ENCODE results near the gene SCMH1. TPM values are rescaled to one million over a fixed set of nuclear protein-coding genes. Genes with fewer than 3 reads are reported as not detected.

The SCMH1 gene
- total RNA-seq, 1 donor from 2014 or later = 18.4 TPM

GRCh38 chr1:40987439-40988276, 254.4 kb downstream of the SCMH1 start:
- Mint-ChIP-seq H3K27me3 (ENCODE audit: low read depth, unreplicated experiment) (no peaks in the 10 kb centered on the region), H3K36me3 (ENCODE audit: low read depth, unreplicated experiment) (peaks cover 53% of the 10 kb centered on the region), H3K4me1 (ENCODE audit: low read depth, unreplicated experiment) (peaks cover 34% of the 10 kb centered on the region), H3K27ac (ENCODE audit: unreplicated experiment) (no peak overlapping the region), H3K4me3 (ENCODE audit: unreplicated experiment) (no peak overlapping the region), H3K9me3 (ENCODE audit: unreplicated experiment) (no peaks in the 10 kb centered on the region)
- H3K9ac ChIP-seq (ENCODE audit: low read length) = no peak overlapping the region
- FAIRE-seq (no peak), DNase-seq (ENCODE audit: low read depth) (no peak)
- H3K27me3 ChIP-seq (ENCODE audit: insufficient read depth, low read length) = no peaks in the 10 kb centered on the region
- H3K9me3 ChIP-seq (ENCODE audit: insufficient read depth, low read depth, low read length) = no peaks in the 10 kb centered on the region
- H3K4me3 ChIP-seq (ENCODE audit: insufficient read depth, low read depth, low read length) = no peak overlapping the region
- no peak overlapping the region for H2AFZ ChIP-seq (ENCODE audit: low read depth, low read length)
- TF ChIP-seq EZH2 (IDR thresholded peaks at IDR 0.05; ENCODE audit: insufficient read depth, low read length) (no peak), CTCF (IDR thresholded peaks at IDR 0.05; ENCODE audit: insufficient read depth, low read depth, low read length) (no peak)
- peaks cover 23% of the 10 kb centered on the region for H3K4me1 ChIP-seq (ENCODE audit: insufficient read depth, low read length)
- no peak overlapping the region for H3K4me2 ChIP-seq (ENCODE audit: low read length)
- H3K36me3 ChIP-seq (ENCODE audit: insufficient read depth, low read length) = peaks cover 82% of the 10 kb centered on the region
- peaks cover 83% of the 10 kb centered on the region for H4K20me1 ChIP-seq (ENCODE audit: insufficient read depth, low read length)
- no peak overlapping the region for H3K27ac ChIP-seq (ENCODE audit: low read depth, low read length)
- peaks cover 75% of the 10 kb centered on the region for H3K79me2 ChIP-seq (ENCODE audit: insufficient read depth, low read length)

- Histone ChIP-seq H3K27ac (ENCODE audit: low read depth, low read length) (no peak overlapping the region), H3K4me3 (ENCODE audit: insufficient read depth, low read depth, low read length) (no peak overlapping the region), H2AFZ (ENCODE audit: low read depth, low read length) (no peak overlapping the region), H3K4me2 (ENCODE audit: low read length) (no peak overlapping the region), H3K4me1 (ENCODE audit: insufficient read depth, low read length) (peaks cover 30% of the 10 kb centered on the region), H3K27me3 (ENCODE audit: insufficient read depth, low read length) (no peaks in the 10 kb centered on the region), H3K36me3 (ENCODE audit: insufficient read depth, low read length) (peaks cover 77% of the 10 kb centered on the region), H3K9ac (ENCODE audit: low read length) (no peak overlapping the region), H3K79me2 (ENCODE audit: insufficient read depth, low read length) (peaks cover 77% of the 10 kb centered on the region), H3K9me3 (ENCODE audit: insufficient read depth, low read depth, low read length) (no peaks in the 10 kb centered on the region), H4K20me1 (ENCODE audit: insufficient read depth, low read length) (peaks cover 82% of the 10 kb centered on the region)
- no peak overlapping the region for H3K4me3 Mint-ChIP-seq (ENCODE audit: unreplicated experiment)
- H3K4me1 Mint-ChIP-seq (ENCODE audit: low read depth, unreplicated experiment) = peaks cover 41% of the 10 kb centered on the region
- H3K27me3 Mint-ChIP-seq (ENCODE audit: low read depth, unreplicated experiment) = no peaks in the 10 kb centered on the region
- no peak for DNase-seq (ENCODE audit: low read depth)
- no peak for FAIRE-seq
- no peak for TF ChIP-seq EZH2 (IDR thresholded peaks at IDR 0.05; ENCODE audit: insufficient read depth, low read length)
- TF ChIP-seq CTCF (IDR thresholded peaks at IDR 0.05; ENCODE audit: insufficient read depth, low read depth, low read length) = no peak
- peaks cover 48% of the 10 kb centered on the region for H3K36me3 Mint-ChIP-seq (ENCODE audit: low read depth, unreplicated experiment)
- H3K27ac Mint-ChIP-seq (ENCODE audit: unreplicated experiment) = no peak overlapping the region
- H3K9me3 Mint-ChIP-seq (ENCODE audit: unreplicated experiment) = no peaks in the 10 kb centered on the region
Observed at GRCh38 chr1:40986956-40987355, 255.2 kb downstream of the SCMH1 start.

- DNase-seq (ENCODE audit: low read depth) = no peak
- Histone ChIP-seq H3K9ac (ENCODE audit: low read length) (no peak overlapping the region), H3K4me1 (ENCODE audit: insufficient read depth, low read length) (peaks cover 36% of the 10 kb centered on the region), H3K4me2 (ENCODE audit: low read length) (no peak overlapping the region), H2AFZ (ENCODE audit: low read depth, low read length) (no peak overlapping the region), H3K36me3 (ENCODE audit: insufficient read depth, low read length) (peaks cover 73% of the 10 kb centered on the region), H3K79me2 (ENCODE audit: insufficient read depth, low read length) (peaks cover 78% of the 10 kb centered on the region), H3K4me3 (ENCODE audit: insufficient read depth, low read depth, low read length) (no peak overlapping the region), H3K27me3 (ENCODE audit: insufficient read depth, low read length) (no peaks in the 10 kb centered on the region), H3K27ac (ENCODE audit: low read depth, low read length) (no peak overlapping the region), H3K9me3 (ENCODE audit: insufficient read depth, low read depth, low read length) (no peaks in the 10 kb centered on the region), H4K20me1 (ENCODE audit: insufficient read depth, low read length) (peaks cover 82% of the 10 kb centered on the region)
- Mint-ChIP-seq H3K27ac (ENCODE audit: unreplicated experiment) (no peak overlapping the region), H3K27me3 (ENCODE audit: low read depth, unreplicated experiment) (no peaks in the 10 kb centered on the region), H3K4me1 (ENCODE audit: low read depth, unreplicated experiment) (peaks cover 42% of the 10 kb centered on the region), H3K4me3 (ENCODE audit: unreplicated experiment) (no peak overlapping the region), H3K36me3 (ENCODE audit: low read depth, unreplicated experiment) (peaks cover 46% of the 10 kb centered on the region), H3K9me3 (ENCODE audit: unreplicated experiment) (no peaks in the 10 kb centered on the region)
- FAIRE-seq = no peak
- no peak for TF ChIP-seq EZH2 (IDR thresholded peaks at IDR 0.05; ENCODE audit: insufficient read depth, low read length)
- no peak for TF ChIP-seq CTCF (IDR thresholded peaks at IDR 0.05; ENCODE audit: insufficient read depth, low read depth, low read length)
Observed at GRCh38 chr1:40986328-40986783, 255.8 kb downstream of the SCMH1 start.
